Measurements from ENCODE around the gene CCDC167. TPM values are rescaled to one million over a fixed set of nuclear protein-coding genes. Genes with fewer than 3 reads are reported as not detected.

Gene CCDC167
- total RNA-seq, 4 donors from 2014 or later: 23.4 to 35.0 (median 30.8) TPM

DNA sequence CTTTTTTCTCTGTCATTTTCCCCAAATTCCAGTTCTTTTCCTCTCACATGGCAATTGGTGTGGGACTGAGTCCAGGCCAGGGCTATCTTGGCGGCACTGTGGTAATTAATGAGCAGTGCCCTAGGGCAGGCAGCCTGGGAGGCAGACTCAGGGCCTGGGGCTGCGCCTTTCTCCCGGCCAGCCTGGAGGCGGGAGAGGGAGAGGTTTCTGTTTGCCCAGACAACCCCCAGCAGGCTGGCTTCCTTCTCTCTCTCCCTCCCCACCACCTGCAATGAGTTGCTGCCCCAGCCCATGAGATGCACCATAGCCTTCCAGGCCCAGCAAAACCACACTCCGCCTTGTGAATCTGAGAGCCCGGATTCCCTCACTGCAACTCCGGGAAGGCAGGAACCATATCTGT lies 15.1 kb upstream of the CCDC167 start:
- ATAC-seq (no peak), DNase-seq (no peak)
- no peak overlapping the region for H3K27ac ChIP-seq
- TF ChIP-seq, protein P1, sequence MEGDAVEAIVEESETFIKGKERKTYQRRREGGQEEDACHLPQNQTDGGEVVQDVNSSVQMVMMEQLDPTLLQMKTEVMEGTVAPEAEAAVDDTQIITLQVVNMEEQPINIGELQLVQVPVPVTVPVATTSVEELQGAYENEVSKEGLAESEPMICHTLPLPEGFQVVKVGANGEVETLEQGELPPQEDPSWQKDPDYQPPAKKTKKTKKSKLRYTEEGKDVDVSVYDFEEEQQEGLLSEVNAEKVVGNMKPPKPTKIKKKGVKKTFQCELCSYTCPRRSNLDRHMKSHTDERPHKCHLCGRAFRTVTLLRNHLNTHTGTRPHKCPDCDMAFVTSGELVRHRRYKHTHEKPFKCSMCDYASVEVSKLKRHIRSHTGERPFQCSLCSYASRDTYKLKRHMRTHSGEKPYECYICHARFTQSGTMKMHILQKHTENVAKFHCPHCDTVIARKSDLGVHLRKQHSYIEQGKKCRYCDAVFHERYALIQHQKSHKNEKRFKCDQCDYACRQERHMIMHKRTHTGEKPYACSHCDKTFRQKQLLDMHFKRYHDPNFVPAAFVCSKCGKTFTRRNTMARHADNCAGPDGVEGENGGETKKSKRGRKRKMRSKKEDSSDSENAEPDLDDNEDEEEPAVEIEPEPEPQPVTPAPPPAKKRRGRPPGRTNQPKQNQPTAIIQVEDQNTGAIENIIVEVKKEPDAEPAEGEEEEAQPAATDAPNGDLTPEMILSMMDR (IDR thresholded peaks at IDR 0.05 in 4 of 5, conservative IDR thresholded peaks at IDR 0.05 in 1 of 5): no peak
- no peak for TF ChIP-seq POLR2A (IDR thresholded peaks at IDR 0.05)
- intact Hi-C loops (cut with DNase I; ENCODE audit: low total_unique reads) (no loop called here), in situ Hi-C loops (cut with MboI; ENCODE audit: low sequenced_read_pairs in 4 of 4) (no loop called here)
- no peaks in the 10 kb centered on the region for H3K9me3 ChIP-seq
- H3K27me3 ChIP-seq: peaks cover 8 to 29% (median 19%) of the 10 kb centered on the region in 3 donors
- H3K4me1 ChIP-seq: no peaks in the 10 kb centered on the region
- no peak overlapping the region for H3K4me3 ChIP-seq
- H3K36me3 ChIP-seq: no peaks in the 10 kb centered on the region

DNA sequence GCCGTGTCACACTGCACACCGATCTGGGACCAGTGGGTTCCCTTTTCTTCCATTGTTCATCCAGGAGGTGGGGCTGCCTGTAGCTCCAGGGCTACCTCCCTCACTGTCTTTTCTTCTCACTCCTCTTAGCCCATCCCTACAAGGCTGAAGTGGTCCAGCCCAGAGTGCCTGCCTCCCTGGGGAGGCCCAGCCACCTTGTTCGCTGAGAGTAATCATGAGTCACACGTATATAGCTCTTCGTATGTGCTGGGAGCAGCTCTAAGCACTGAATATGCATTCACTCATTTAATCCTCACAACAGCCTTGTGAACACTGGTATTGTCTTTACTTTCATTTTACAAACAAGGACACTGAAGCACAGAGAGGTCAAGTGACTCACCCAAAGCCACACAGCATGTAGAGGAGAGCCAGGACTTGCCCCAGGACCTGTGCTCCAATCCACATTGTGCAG lies 14.7 kb upstream of the CCDC167 start:
- DNase-seq: no peak
- in situ Hi-C loops (cut with MboI; ENCODE audit: low sequenced_read_pairs in 4 of 4) (no loop called here), intact Hi-C loops (cut with DNase I; ENCODE audit: low total_unique reads) (no loop called here)
- H3K36me3 ChIP-seq: no peaks in the 10 kb centered on the region
- no peak overlapping the region for H3K27ac ChIP-seq
- TF ChIP-seq, protein P1 (IDR thresholded peaks at IDR 0.05 in 4 of 5, conservative IDR thresholded peaks at IDR 0.05 in 1 of 5): no peak
- no peak for TF ChIP-seq POLR2A (IDR thresholded peaks at IDR 0.05)
- no peak for ATAC-seq
- no peaks in the 10 kb centered on the region for H3K9me3 ChIP-seq
- H3K4me3 ChIP-seq: no peak overlapping the region
- H3K4me1 ChIP-seq: no peaks in the 10 kb centered on the region
- H3K27me3 ChIP-seq: peaks cover 8 to 29% (median 19%) of the 10 kb centered on the region in 3 donors

- in situ Hi-C loops (cut with MboI; ENCODE audit: low sequenced_read_pairs in 4 of 4) (no loop called here), intact Hi-C loops (cut with DNase I; ENCODE audit: low total_unique reads) (no loop called here)
- TF ChIP-seq POLR2A (IDR thresholded peaks at IDR 0.05): no peak
- TF ChIP-seq, protein P1 (IDR thresholded peaks at IDR 0.05 in 4 of 5, conservative IDR thresholded peaks at IDR 0.05 in 1 of 5): no peak
- ATAC-seq (no peak), DNase-seq (no peak)
- peaks cover 8 to 29% (median 19%) of the 10 kb centered on the region in 3 donors for H3K27me3 ChIP-seq
- no peaks in the 10 kb centered on the region for H3K36me3 ChIP-seq
- no peak overlapping the region for H3K27ac ChIP-seq
- H3K4me1 ChIP-seq: no peaks in the 10 kb centered on the region
- no peak overlapping the region for H3K4me3 ChIP-seq
- no peaks in the 10 kb centered on the region for H3K9me3 ChIP-seq
Measured at GRCh38 chr6:37513576-37513975, 13.9 kb upstream of the CCDC167 start.

- intact Hi-C loops (cut with DNase I; ENCODE audit: low total_unique reads): no loop called here
- no peak overlapping the region for H3K27ac ChIP-seq
- H3K27me3 ChIP-seq: peaks cover 8 to 29% (median 19%) of the 10 kb centered on the region in 3 donors
- no peak overlapping the region for H3K4me3 ChIP-seq
- in situ Hi-C loops (cut with MboI; ENCODE audit: low sequenced_read_pairs in 4 of 4): no loop called here
- DNase-seq: no peak
- no peaks in the 10 kb centered on the region for H3K36me3 ChIP-seq
- H3K9me3 ChIP-seq: no peaks in the 10 kb centered on the region
- H3K4me1 ChIP-seq: no peaks in the 10 kb centered on the region
- no peak for ATAC-seq
- TF ChIP-seq POLR2A (IDR thresholded peaks at IDR 0.05): no peak
- TF ChIP-seq, protein P1 (IDR thresholded peaks at IDR 0.05 in 4 of 5, conservative IDR thresholded peaks at IDR 0.05 in 1 of 5): no peak
Measured at GRCh38 chr6:37513155-37513554, 13.5 kb upstream of the CCDC167 start.

GRCh38 chr6:37512400-37513011 lies 12.8 kb upstream of the CCDC167 start:
- TF ChIP-seq, protein P1 (IDR thresholded peaks at IDR 0.05 in 4 of 5, conservative IDR thresholded peaks at IDR 0.05 in 1 of 5): no peak
- TF ChIP-seq POLR2A (IDR thresholded peaks at IDR 0.05): no peak
- Histone ChIP-seq H3K9me3 (no peaks in the 10 kb centered on the region), H3K4me3 (no peak overlapping the region), H3K27ac (no peak overlapping the region), H3K36me3 (no peaks in the 10 kb centered on the region), H3K4me1 (no peaks in the 10 kb centered on the region), H3K27me3 (peaks cover 8 to 29% (median 19%) of the 10 kb centered on the region in 3 donors)
- in situ Hi-C loops (cut with MboI; ENCODE audit: low sequenced_read_pairs in 4 of 4): no loop called here
- DNase-seq: no peak
- ATAC-seq: no peak
- intact Hi-C loops (cut with DNase I; ENCODE audit: low total_unique reads): no loop called here
